ENCODE data around the gene ARID3A. TPM values are rescaled to one million over a fixed set of nuclear protein-coding genes. Genes with fewer than 3 reads are reported as not detected.

Gene ARID3A
- total and polyA plus RNA-seq, 4 donors: 7.7 to 29.7 (median 19.8) TPM

GRCh38 chr19:907183-907853 is 18.5 kb upstream of the ARID3A start:
- H3K27ac ChIP-seq (ENCODE audit: low read depth in 1 of 2, low read length in 1 of 2): peak overlapping the region in 1 of 2 donors; percentile 8
- no peak for DNase-seq
- 53 to 66% methylated on average over 14 of the region's 14 CpGs for WGBS, 2 donors

GRCh38 chr19:911197-912033 is 14.4 kb upstream of the ARID3A start:
- Histone ChIP-seq H3K4me1 (ENCODE audit: control insufficient read depth in 5 of 5, insufficient read depth in 5 of 5, low read length in 5 of 5) (peaks cover 0 to 4% (median 2%) of the 10 kb centered on the region in 5 donors), H3K9ac (ENCODE audit: insufficient read depth in 1 of 2, low read length in 2 of 2) (no peak overlapping the region), H3K4me3 (no peak overlapping the region), H3K9me3 (ENCODE audit: control insufficient read depth in 4 of 4, insufficient read depth in 3 of 4, low read length in 3 of 4) (no peaks in the 10 kb centered on the region), H3K27me3 (ENCODE audit: control insufficient read depth in 3 of 3, insufficient read depth in 3 of 3, low read length in 2 of 3) (no peaks in the 10 kb centered on the region), H3K27ac (ENCODE audit: low read depth in 1 of 2, low read length in 1 of 2) (no peak overlapping the region), H3K36me3 (ENCODE audit: control insufficient read depth in 4 of 4, insufficient read depth in 4 of 4, low read length in 4 of 4) (no peaks in the 10 kb centered on the region)
- WGBS, 2 donors: 82 to 87% methylated on average over 54 of the region's 54 CpGs
- DNase-seq (no peak), ATAC-seq (ENCODE audit: insufficient read depth, low FRiP score) (no peak)
- TF ChIP-seq CTCF (IDR thresholded peaks at IDR 0.05; ENCODE audit: control extremely low read depth, extremely low read depth): no peak

More at GRCh38 chr19:907183-907853, 18.5 kb upstream of the ARID3A start:
- no peaks in the 10 kb centered on the region for H3K27me3 ChIP-seq (ENCODE audit: control insufficient read depth in 3 of 3, insufficient read depth in 3 of 3, low read length in 2 of 3)
- peaks cover 0 to 5% (median 0%) of the 10 kb centered on the region in 5 donors for H3K4me1 ChIP-seq (ENCODE audit: control insufficient read depth in 5 of 5, insufficient read depth in 5 of 5, low read length in 5 of 5)
- no peaks in the 10 kb centered on the region for H3K9me3 ChIP-seq (ENCODE audit: control insufficient read depth in 4 of 4, insufficient read depth in 3 of 4, low read length in 3 of 4)
- ATAC-seq (ENCODE audit: insufficient read depth, low FRiP score): no peak
- H3K4me3 ChIP-seq: no peak overlapping the region
- H3K9ac ChIP-seq (ENCODE audit: insufficient read depth in 1 of 2, low read length in 2 of 2): no peak overlapping the region
- TF ChIP-seq CTCF (IDR thresholded peaks at IDR 0.05; ENCODE audit: control extremely low read depth, extremely low read depth): no peak
- H3K36me3 ChIP-seq (ENCODE audit: control insufficient read depth in 4 of 4, insufficient read depth in 4 of 4, low read length in 4 of 4): peaks cover 0 to 5% (median 0%) of the 10 kb centered on the region in 4 donors

- H3K4me3 ChIP-seq: peak overlapping the region; percentile 88
- no peak overlapping the region for H3K9ac ChIP-seq (ENCODE audit: insufficient read depth in 1 of 2, low read length in 2 of 2)
- peak in 2 of 3 donors; percentile 40 to 44 for DNase-seq
- no peaks in the 10 kb centered on the region for H3K9me3 ChIP-seq (ENCODE audit: control insufficient read depth in 4 of 4, insufficient read depth in 3 of 4, low read length in 3 of 4)
- TF ChIP-seq CTCF (IDR thresholded peaks at IDR 0.05; ENCODE audit: control extremely low read depth, extremely low read depth): no peak
- WGBS, 2 donors: 4 to 11% methylated on average over 31 to 68 of the region's 69 CpGs
- peak overlapping the region; percentile 71 to 93 for H3K27ac ChIP-seq (ENCODE audit: low read depth in 1 of 2, low read length in 1 of 2)
- H3K27me3 ChIP-seq (ENCODE audit: control insufficient read depth in 3 of 3, insufficient read depth in 3 of 3, low read length in 2 of 3): peaks cover under 1 to 6% (median 3%) of the 10 kb centered on the region in 3 donors
- no peak for ATAC-seq (ENCODE audit: insufficient read depth, low FRiP score)
- H3K4me1 ChIP-seq (ENCODE audit: control insufficient read depth in 5 of 5, insufficient read depth in 5 of 5, low read length in 5 of 5): peaks cover 0 to 8% (median 2%) of the 10 kb centered on the region in 5 donors
- H3K36me3 ChIP-seq (ENCODE audit: control insufficient read depth in 4 of 4, insufficient read depth in 4 of 4, low read length in 4 of 4): no peaks in the 10 kb centered on the region
These were observed 13.4 kb upstream of the ARID3A start for GRCh38 chr19:912181-913079.

Data from lung (tissue), 12 donors.